GM12878 (cell line): ENCODE measurements around the gene FAM193B. TPM values are rescaled to one million over a fixed set of nuclear protein-coding genes. Genes with fewer than 3 reads are reported as not detected.

Experiments used
- ATAC-seq: fragments of 200-7000 bp; cut with Tn5 transposase; 3 replicates; pipeline ENCODE4 v1.9.1; 2020; ENCODE audit warnings: mild to moderate bottlenecking, moderate library complexity
- BruUV-seq: library from RNA; stranded (reverse); fragments of 400-500 nt; replicated peaks from 2 replicates; lab custom pipeline; 2021; lab: Mats Ljungman, UMichigan
- CTCF ChIA-PET: fragments of 300-600 bp; sonication (Branson Sonifier 250); formaldehyde crosslinking; extraction: SDS; loops from one replicate; lab custom pipeline; 2021; ENCODE audit warnings: inconsistent platforms; lab: Yijun Ruan, JAX
- POLR2A ChIA-PET: fragments of 350-600 bp; formaldehyde crosslinking; extraction: SDS; loops from one replicate; lab custom pipeline; 2021; ENCODE audit warnings: inconsistent platforms; lab: Charles Lee
- RAD21 ChIA-PET: fragments of 300-600 bp; sonication (Branson Sonifier 250); formaldehyde crosslinking; loops from one replicate; lab custom pipeline; 2023; ENCODE audit warnings: antibody characterized with exemption; ENCODE audit not compliant: unreplicated experiment; lab: Charles Lee
- SMC1A ChIA-PET: fragments of 300-600 bp; sonication (Branson Sonifier 250); formaldehyde crosslinking; loops from one replicate; lab custom pipeline; 2023; ENCODE audit not compliant: unreplicated experiment, uncharacterized antibody; lab: Charles Lee
- DNase-seq: peaks from one replicate; pipeline ENCODE4 v3.0.0-alpha.2; 2011; ENCODE audit warnings: low read depth, low spot score
- FAIRE-seq: peaks from 3 replicates; lab custom pipeline; 2011; peaks lifted over from hg19 to GRCh38; lab: Jason Lieb, UNC
- H2AFZ ChIP-seq: 2 replicates; pipeline ENCODE4 v1.6.0; 2011; ENCODE audit warnings: low read depth, low read length, control low read depth; ENCODE audit not compliant: control insufficient read depth
- H3K27ac ChIP-seq: 2 replicates; pipeline ENCODE4 v1.5.1; 2011; ENCODE audit warnings: control low read depth; ENCODE audit not compliant: control insufficient read depth, insufficient read depth
- H3K27me3 ChIP-seq, 2 experiments: replicated peaks in 1 of 2; 2 replicates each; pipeline versions ENCODE4 v1.6.0 to v1.6.1; 2011; ENCODE audit warnings: low read length in 1 of 2; ENCODE audit not compliant: control insufficient read depth in 2 of 2, insufficient read depth in 2 of 2
- H3K36me3 ChIP-seq, 2 experiments: 2 replicates each; pipeline ENCODE4 v1.5.1; 2011; ENCODE audit warnings: low read length in 1 of 2; ENCODE audit not compliant: control insufficient read depth in 2 of 2, insufficient read depth in 2 of 2
- H3K4me1 ChIP-seq: 2 replicates; pipeline ENCODE4 v1.6.1; 2011; ENCODE audit warnings: mild to moderate bottlenecking, low read length, moderate library complexity, mixed read lengths; ENCODE audit not compliant: control insufficient read depth, insufficient read depth
- H3K4me2 ChIP-seq: 2 replicates; pipeline ENCODE4 v1.6.0; 2011; ENCODE audit warnings: control low read depth; ENCODE audit not compliant: control insufficient read depth, insufficient read depth
- H3K4me3 ChIP-seq: fragments of 200-600 bp; sonication (generic); 2 replicates; pipeline ENCODE4 v1.5.1; 2016
- H3K79me2 ChIP-seq: 2 replicates; pipeline ENCODE4 v1.6.0; 2011; ENCODE audit warnings: low read length; ENCODE audit not compliant: control insufficient read depth, insufficient read depth
- H3K9ac ChIP-seq: 2 replicates; pipeline ENCODE4 v1.8.0; 2011; ENCODE audit warnings: low read length, control low read depth, mixed read lengths; ENCODE audit not compliant: control insufficient read depth, insufficient read depth
- H3K9me3 ChIP-seq: replicated peaks from 3 replicates; pipeline ENCODE4 v1.5.1; 2011; ENCODE audit warnings: mild to moderate bottlenecking, low read length; ENCODE audit not compliant: control insufficient read depth, insufficient read depth
- H4K20me1 ChIP-seq: 2 replicates; pipeline ENCODE4 v1.6.0; 2011; ENCODE audit not compliant: control insufficient read depth, insufficient read depth
- BHLHE40 ChIP-seq, 2 experiments: fragments of 450-650 bp in 1 of 2; IDR thresholded peaks; 2 replicates each; pipeline ENCODE4 v1.6.1; 2011 to 2017; ENCODE audit warnings: low read depth in 2 of 2, borderline replicate concordance in 1 of 2, improper control_type of control experiment in 1 of 2, low read length in 1 of 2, mild to moderate bottlenecking in 1 of 2
- HDGF ChIP-seq: fragments of 450-650 bp; IDR thresholded peaks from 2 replicates; pipeline ENCODE4 v1.6.1; 2016; ENCODE audit warnings: antibody characterized with exemption
- JUND ChIP-seq: IDR thresholded peaks from 2 replicates; pipeline ENCODE4 v1.6.1; 2012; ENCODE audit warnings: low read depth, mild to moderate bottlenecking, low read length, improper control_type of control experiment, moderate library complexity
- NRF1 ChIP-seq: conservative IDR thresholded peaks from 2 replicates; pipeline ENCODE4 v1.6.1; 2011; ENCODE audit warnings: mild to moderate bottlenecking, low read depth, low read length, improper control_type of control experiment
- SIN3A ChIP-seq: IDR thresholded peaks from 2 replicates; pipeline ENCODE4 v1.6.1; 2012; ENCODE audit warnings: low read depth, low read length, improper control_type of control experiment
- TBL1XR1 ChIP-seq: IDR thresholded peaks from 2 replicates; pipeline ENCODE4 v1.6.1; 2012; ENCODE audit warnings: low read depth, low read length, improper control_type of control experiment
- ZNF384 ChIP-seq: IDR thresholded peaks from 2 replicates; pipeline ENCODE4 v1.6.1; 2012; ENCODE audit warnings: low read depth, mild to moderate bottlenecking, low read length, improper control_type of control experiment, borderline replicate concordance
- WGBS: methylation state at CpG from one replicate; pipeline ENCODE4 v1.1.6; 2016; ENCODE audit warnings: low lambda C conversion rate; ENCODE audit not compliant: insufficient replicate concordance, insufficient coverage; ENCODE audit errors: missing lambda C conversion rate; 5-methylcytosine and 5-hydroxymethylcytosine counted together
- in situ Hi-C: fragments of 300-500 bp; cut with MboI; formaldehyde crosslinking; loops from 9 replicates; pipeline ENCODE4 v1.14.3; 2018; ENCODE audit warnings: mixed read lengths
- intact Hi-C: fragments of 100-400 bp; cut with micrococcal nuclease; formaldehyde crosslinking; loops from one replicate; pipeline ENCODE4 v1.14.2; 2022; ENCODE audit not compliant: unreplicated experiment
- polyA plus RNA-seq, 11 experiments: library from polyadenylated mRNA; depleted of rRNA in 4 of 11; unstranded in 6 of 11; stranded (reverse) in 5 of 11; fragments of >200 nt; fragmentation: Nextera tagmentation in 4 of 11; fragmentation: Illumina TruSeq in 1 of 11; extraction: Ambion mirVana in 4 of 11; extraction: Trizol in 1 of 11; gene quantifications; 1 replicate in 1 of 11; 2 replicates in 10 of 11; pipeline versions ENCODE4 v1.2.1 to v1.2.3, GENCODE V29; 2011 to 2016; ENCODE audit warnings: inconsistent platforms in 2 of 11, missing spikeins in 2 of 11, low read depth in 1 of 11
- total RNA-seq, 4 experiments: library from RNA; depleted of rRNA in 3 of 4; stranded (reverse); fragments of >200 nt in 3 of 4; fragmentation: Illumina TruSeq in 1 of 4; extraction: Trizol in 1 of 4; gene quantifications; 2 replicates each; pipeline versions ENCODE4 v1.2.1 to v1.2.3, GENCODE V29; 2013 to 2021
- TF ChIP-seq, protein P1 (sequence below): IDR thresholded peaks from 2 replicates; pipeline ENCODE4 v1.6.1; 2012; ENCODE audit warnings: low read depth, low read length, improper control_type of control experiment
- TF ChIP-seq, protein P2 (sequence below): IDR thresholded peaks from 2 replicates; pipeline ENCODE4 v1.6.1; 2011; ENCODE audit warnings: low read depth, mild to moderate bottlenecking, low read length, moderate library complexity, borderline replicate concordance; ENCODE audit errors: extremely low read depth
- TF ChIP-seq, protein P3 (sequence below): fragments of 450-650 bp; formaldehyde crosslinking; IDR thresholded peaks from 2 replicates; pipeline ENCODE4 v1.5.0; 2022; ENCODE audit warnings: mild to moderate bottlenecking, missing genetic modification characterization
- TF ChIP-seq, protein P4 (sequence below): fragments of 150-350 bp; IDR thresholded peaks from 2 replicates; pipeline ENCODE4 v1.6.1; 2016; ENCODE audit warnings: low read depth, low read length

The FAM193B gene
- total and polyA plus RNA-seq, 10 of the 15 experiments (the other 5 are each of a cell fraction or from before 2014, with no cell fraction given), result 3.3 to 47.0 (median 25.1) TPM

DNA sequence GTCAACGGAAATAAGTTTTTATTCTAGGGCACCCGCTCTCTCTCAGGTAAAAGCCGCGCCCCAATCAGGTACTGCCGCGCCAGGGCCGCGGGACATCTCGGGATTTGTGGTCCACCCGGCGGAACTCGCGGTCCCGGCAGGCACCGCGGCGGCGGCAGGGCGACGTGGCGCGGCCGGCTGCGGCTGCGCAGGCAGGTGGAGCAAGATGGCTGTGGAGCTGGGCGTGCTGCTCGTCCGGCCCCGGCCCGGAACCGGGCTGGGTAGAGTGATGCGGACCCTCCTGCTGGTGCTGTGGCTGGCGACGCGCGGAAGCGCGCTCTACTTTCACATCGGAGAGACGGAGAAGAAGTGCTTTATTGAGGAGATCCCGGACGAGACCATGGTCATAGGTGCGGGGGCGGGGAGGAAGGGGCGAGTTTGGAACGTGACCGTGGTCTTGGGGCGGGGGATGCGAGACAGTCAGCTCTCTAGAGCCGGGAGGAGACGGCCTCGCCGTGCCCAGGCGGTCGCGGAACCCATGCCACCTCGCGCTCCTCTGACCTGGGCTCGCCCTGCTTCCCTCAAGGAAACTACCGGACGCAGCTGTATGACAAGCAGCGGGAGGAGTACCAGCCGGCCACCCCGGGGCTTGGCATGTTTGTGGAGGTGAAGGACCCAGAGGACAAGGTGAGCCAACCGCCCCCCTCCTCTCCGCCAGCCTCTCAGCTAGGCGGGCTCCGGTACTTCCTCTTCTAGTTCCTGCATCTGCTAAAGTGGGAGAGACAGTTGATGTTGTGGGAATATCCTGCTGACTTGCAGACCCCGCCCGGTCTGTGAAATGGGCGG lies 37.9 kb upstream of the FAM193B start, which contains the start of gene TMED9:
Gene TMED9, plus strand, starts transcription at position 194 of the 825 bp plus-strand sequence. Its CDS starts 12 bp downstream, at position 206.
- intact Hi-C loops (loop anchor here (2.0 to 10.0 kb wide), 3 partner anchors 75 to 287 kb away; partner anchors contain the start of genes DDX41, PRELID1 and RAB24), in situ Hi-C loops (no loop called here)
- Histone ChIP-seq H3K27ac (peak within 1 kb of the TSS; percentile 85), H3K79me2 (peaks cover 21% of the 10 kb centered on the region), H3K9me3 (no peaks in the 10 kb centered on the region), H2AFZ (peak within 1 kb of the TSS; percentile 90), H3K9ac (peak within 1 kb of the TSS; percentile 82), H3K4me1 (peaks cover 8% of the 10 kb centered on the region), H3K27me3 (no peaks in the 10 kb centered on the region), H3K4me3 (peak within 1 kb of the TSS; percentile 88), H4K20me1 (no peaks in the 10 kb centered on the region), H3K4me2 (peak within 1 kb of the TSS; percentile 76), H3K36me3 (peaks cover 14 to 30% of the 10 kb centered on the region in 2 experiments; a peak in 3 of 4 replicates)
- peak; percentile 99 for ATAC-seq
- ChIA-PET SMC1A (interaction anchor here (0.6 kb wide), 1 partner anchor 163 kb away, joined by 3 read pairs; no protein-coding TSS in a partner anchor), POLR2A (interaction anchor here (0.6 to 1.4 kb wide), 10 partner anchors 8 to 1144 kb away, joined by 3 to 10 read pairs (median 4); partner anchors contain the start of genes DDX41, DOK3, FAF2 and PDLIM7), CTCF (interaction anchor here (1.1 to 1.7 kb wide), 2 partner anchors 8 to 82 kb away, joined by 4 read pairs; partner anchors contain the start of gene DOK3), RAD21 (interaction anchor here (1.2 to 1.4 kb wide), 3 partner anchors 44 to 84 kb away, joined by 3 to 5 read pairs (median 4); no protein-coding TSS in a partner anchor)
- BruUV-seq, result TSS peak; percentile 64
- under 1% methylated on average over 64 of the region's 71 CpGs for WGBS
- no peak for DNase-seq
- peak; percentile 95 for FAIRE-seq
- TF ChIP-seq, protein P1, sequence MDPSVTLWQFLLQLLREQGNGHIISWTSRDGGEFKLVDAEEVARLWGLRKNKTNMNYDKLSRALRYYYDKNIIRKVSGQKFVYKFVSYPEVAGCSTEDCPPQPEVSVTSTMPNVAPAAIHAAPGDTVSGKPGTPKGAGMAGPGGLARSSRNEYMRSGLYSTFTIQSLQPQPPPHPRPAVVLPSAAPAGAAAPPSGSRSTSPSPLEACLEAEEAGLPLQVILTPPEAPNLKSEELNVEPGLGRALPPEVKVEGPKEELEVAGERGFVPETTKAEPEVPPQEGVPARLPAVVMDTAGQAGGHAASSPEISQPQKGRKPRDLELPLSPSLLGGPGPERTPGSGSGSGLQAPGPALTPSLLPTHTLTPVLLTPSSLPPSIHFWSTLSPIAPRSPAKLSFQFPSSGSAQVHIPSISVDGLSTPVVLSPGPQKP, result peak; percentile 28; the same call in 1 of the 2 replicates
- peak; percentile 85; the same call in 1 of the 2 replicates for TF ChIP-seq SIN3A
- TF ChIP-seq ZNF384, result no peak
- TF ChIP-seq, protein P2, sequence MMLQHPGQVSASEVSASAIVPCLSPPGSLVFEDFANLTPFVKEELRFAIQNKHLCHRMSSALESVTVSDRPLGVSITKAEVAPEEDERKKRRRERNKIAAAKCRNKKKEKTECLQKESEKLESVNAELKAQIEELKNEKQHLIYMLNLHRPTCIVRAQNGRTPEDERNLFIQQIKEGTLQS, result 0 out of 2 replicates have a peak, but pooled peaks have one; percentile 35
- no peak for TF ChIP-seq JUND
- TF ChIP-seq, protein P3, sequence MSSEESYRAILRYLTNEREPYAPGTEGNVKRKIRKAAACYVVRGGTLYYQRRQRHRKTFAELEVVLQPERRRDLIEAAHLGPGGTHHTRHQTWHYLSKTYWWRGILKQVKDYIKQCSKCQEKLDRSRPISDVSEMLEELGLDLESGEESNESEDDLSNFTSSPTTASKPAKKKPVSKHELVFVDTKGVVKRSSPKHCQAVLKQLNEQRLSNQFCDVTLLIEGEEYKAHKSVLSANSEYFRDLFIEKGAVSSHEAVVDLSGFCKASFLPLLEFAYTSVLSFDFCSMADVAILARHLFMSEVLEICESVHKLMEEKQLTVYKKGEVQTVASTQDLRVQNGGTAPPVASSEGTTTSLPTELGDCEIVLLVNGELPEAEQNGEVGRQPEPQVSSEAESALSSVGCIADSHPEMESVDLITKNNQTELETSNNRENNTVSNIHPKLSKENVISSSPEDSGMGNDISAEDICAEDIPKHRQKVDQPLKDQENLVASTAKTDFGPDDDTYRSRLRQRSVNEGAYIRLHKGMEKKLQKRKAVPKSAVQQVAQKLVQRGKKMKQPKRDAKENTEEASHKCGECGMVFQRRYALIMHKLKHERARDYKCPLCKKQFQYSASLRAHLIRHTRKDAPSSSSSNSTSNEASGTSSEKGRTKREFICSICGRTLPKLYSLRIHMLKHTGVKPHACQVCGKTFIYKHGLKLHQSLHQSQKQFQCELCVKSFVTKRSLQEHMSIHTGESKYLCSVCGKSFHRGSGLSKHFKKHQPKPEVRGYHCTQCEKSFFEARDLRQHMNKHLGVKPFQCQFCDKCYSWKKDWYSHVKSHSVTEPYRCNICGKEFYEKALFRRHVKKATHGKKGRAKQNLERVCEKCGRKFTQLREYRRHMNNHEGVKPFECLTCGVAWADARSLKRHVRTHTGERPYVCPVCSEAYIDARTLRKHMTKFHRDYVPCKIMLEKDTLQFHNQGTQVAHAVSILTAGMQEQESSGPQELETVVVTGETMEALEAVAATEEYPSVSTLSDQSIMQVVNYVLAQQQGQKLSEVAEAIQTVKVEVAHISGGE (CRISPR knock-in tag), result 0 out of 2 replicates have a peak, but pooled peaks have one; percentile 47
- 0 out of 2 replicates have a peak, but pooled peaks have one; percentile 16 for TF ChIP-seq HDGF
- TF ChIP-seq BHLHE40 (IDR thresholded peaks at IDR 0.05; ENCODE audit: borderline replicate concordance in 1 of 2, low read depth in 2 of 2, low read length in 1 of 2), result peak; percentile 77 to 90
- peak; percentile 86 for TF ChIP-seq NRF1
- TF ChIP-seq, protein P4, sequence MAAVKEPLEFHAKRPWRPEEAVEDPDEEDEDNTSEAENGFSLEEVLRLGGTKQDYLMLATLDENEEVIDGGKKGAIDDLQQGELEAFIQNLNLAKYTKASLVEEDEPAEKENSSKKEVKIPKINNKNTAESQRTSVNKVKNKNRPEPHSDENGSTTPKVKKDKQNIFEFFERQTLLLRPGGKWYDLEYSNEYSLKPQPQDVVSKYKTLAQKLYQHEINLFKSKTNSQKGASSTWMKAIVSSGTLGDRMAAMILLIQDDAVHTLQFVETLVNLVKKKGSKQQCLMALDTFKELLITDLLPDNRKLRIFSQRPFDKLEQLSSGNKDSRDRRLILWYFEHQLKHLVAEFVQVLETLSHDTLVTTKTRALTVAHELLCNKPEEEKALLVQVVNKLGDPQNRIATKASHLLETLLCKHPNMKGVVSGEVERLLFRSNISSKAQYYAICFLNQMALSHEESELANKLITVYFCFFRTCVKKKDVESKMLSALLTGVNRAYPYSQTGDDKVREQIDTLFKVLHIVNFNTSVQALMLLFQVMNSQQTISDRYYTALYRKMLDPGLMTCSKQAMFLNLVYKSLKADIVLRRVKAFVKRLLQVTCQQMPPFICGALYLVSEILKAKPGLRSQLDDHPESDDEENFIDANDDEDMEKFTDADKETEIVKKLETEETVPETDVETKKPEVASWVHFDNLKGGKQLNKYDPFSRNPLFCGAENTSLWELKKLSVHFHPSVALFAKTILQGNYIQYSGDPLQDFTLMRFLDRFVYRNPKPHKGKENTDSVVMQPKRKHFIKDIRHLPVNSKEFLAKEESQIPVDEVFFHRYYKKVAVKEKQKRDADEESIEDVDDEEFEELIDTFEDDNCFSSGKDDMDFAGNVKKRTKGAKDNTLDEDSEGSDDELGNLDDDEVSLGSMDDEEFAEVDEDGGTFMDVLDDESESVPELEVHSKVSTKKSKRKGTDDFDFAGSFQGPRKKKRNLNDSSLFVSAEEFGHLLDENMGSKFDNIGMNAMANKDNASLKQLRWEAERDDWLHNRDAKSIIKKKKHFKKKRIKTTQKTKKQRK, result no peak
- no peak; the same call in 1 of the 2 replicates for TF ChIP-seq TBL1XR1
